ENCODE data around the gene FBXO7. TPM values are rescaled to one million over a fixed set of nuclear protein-coding genes. Genes with fewer than 3 reads are reported as not detected.

FBXO7 gene
- total RNA-seq, 4 donors from 2014 or later: 74.3 to 91.3 (median 83.3) TPM

- TF ChIP-seq, protein P1, sequence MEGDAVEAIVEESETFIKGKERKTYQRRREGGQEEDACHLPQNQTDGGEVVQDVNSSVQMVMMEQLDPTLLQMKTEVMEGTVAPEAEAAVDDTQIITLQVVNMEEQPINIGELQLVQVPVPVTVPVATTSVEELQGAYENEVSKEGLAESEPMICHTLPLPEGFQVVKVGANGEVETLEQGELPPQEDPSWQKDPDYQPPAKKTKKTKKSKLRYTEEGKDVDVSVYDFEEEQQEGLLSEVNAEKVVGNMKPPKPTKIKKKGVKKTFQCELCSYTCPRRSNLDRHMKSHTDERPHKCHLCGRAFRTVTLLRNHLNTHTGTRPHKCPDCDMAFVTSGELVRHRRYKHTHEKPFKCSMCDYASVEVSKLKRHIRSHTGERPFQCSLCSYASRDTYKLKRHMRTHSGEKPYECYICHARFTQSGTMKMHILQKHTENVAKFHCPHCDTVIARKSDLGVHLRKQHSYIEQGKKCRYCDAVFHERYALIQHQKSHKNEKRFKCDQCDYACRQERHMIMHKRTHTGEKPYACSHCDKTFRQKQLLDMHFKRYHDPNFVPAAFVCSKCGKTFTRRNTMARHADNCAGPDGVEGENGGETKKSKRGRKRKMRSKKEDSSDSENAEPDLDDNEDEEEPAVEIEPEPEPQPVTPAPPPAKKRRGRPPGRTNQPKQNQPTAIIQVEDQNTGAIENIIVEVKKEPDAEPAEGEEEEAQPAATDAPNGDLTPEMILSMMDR (IDR thresholded peaks at IDR 0.05): no peak
- ATAC-seq (ENCODE audit: low FRiP score) (no peak), DNase-seq (ENCODE audit: low spot score) (no peak)
These were observed 67.6 kb downstream of the FBXO7 start for GRCh38 chr22:32542066-32542676.

GRCh38 chr22:32542677-32543357, 68.2 kb downstream of the FBXO7 start:
- DNase-seq (ENCODE audit: low spot score) (no peak), ATAC-seq (ENCODE audit: low FRiP score) (no peak)
- TF ChIP-seq, protein P1 (IDR thresholded peaks at IDR 0.05): no peak

GRCh38 chr22:32544953-32545558, 70.4 kb downstream of the FBXO7 start:
- TF ChIP-seq, protein P1 (IDR thresholded peaks at IDR 0.05): no peak
- ATAC-seq (ENCODE audit: low FRiP score) (no peak), DNase-seq (ENCODE audit: low spot score) (no peak)

DNA sequence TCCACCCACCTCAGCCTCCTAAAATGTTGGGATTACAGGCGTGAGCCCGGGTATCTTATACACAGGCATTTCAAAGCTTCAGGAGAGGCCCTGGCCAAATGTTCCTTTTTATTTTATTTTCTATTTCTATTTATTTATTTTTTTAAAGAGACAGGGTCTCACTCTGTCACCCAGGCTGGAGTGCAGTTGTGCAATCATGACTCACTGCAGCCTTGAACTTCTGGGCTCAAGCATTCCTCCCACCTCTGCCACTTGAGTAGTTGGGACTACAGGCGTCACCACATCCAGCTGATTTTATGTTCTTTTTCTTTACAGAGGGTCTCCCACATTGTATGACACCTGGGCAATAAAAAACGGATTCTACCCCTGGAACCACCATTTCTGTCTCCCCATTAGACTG, 71.2 kb downstream of the FBXO7 start:
- TF ChIP-seq, protein P1 (IDR thresholded peaks at IDR 0.05): no peak
- no peak for ATAC-seq (ENCODE audit: low FRiP score)
- DNase-seq (ENCODE audit: low spot score): no peak

DNA sequence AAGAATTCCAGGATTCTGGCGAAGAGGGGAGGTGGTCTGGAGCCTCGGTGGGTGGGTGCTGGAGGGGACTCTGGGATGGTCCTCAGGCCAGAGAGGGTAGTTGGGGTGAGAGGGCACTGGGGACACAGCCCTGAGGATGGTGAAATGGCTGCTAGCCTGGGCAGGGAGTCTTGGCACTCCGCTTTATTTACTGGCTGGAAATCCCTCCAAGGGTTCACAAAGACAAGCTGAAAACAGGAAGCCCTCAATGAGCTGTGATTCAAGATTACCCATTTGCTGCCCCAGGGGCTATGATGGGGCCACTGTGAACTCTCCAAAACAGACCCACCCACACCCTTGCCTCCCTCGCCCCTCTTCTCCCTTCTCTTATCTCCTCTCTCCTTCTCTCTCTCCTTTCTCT, 71.9 kb downstream of the FBXO7 start:
- ATAC-seq (ENCODE audit: low FRiP score): no peak
- TF ChIP-seq, protein P1 (IDR thresholded peaks at IDR 0.05): no peak
- no peak for DNase-seq (ENCODE audit: low spot score)

GRCh38 chr22:32546935-32547334, 72.3 kb downstream of the FBXO7 start:
- no peak for ATAC-seq (ENCODE audit: low FRiP score)
- DNase-seq (ENCODE audit: low spot score): no peak
- TF ChIP-seq, protein P1 (IDR thresholded peaks at IDR 0.05): no peak
